Measurements from ENCODE around the gene SALL1. TPM values are rescaled to one million over a fixed set of nuclear protein-coding genes. Genes with fewer than 3 reads are reported as not detected.

Gene SALL1
- polyA plus RNA-seq, 1 experiment, result 5.4 TPM

DNA sequence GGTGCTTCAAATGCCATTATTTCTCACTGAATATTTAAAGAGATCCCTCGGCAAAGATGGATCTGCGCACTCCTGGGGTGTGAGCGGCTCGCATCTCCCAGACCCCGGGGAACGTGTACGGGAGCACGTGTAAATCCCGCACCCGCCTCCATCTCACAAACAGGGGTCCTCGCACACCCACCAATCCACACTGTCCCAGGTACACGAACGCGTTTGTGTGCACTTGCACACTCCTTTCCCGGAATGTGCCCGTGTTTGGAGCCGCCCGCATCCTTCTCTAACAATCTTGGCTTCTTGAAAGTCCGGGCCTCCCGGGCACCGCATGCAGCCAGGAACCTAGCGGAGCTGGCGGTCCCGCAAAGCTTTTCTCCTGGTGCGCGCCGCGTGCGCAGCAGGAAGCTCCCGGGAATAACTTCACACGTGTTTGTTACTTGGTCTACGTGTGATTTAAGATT lies 2.5 kb upstream of the SALL1 start:
- TF ChIP-seq, protein P1, sequence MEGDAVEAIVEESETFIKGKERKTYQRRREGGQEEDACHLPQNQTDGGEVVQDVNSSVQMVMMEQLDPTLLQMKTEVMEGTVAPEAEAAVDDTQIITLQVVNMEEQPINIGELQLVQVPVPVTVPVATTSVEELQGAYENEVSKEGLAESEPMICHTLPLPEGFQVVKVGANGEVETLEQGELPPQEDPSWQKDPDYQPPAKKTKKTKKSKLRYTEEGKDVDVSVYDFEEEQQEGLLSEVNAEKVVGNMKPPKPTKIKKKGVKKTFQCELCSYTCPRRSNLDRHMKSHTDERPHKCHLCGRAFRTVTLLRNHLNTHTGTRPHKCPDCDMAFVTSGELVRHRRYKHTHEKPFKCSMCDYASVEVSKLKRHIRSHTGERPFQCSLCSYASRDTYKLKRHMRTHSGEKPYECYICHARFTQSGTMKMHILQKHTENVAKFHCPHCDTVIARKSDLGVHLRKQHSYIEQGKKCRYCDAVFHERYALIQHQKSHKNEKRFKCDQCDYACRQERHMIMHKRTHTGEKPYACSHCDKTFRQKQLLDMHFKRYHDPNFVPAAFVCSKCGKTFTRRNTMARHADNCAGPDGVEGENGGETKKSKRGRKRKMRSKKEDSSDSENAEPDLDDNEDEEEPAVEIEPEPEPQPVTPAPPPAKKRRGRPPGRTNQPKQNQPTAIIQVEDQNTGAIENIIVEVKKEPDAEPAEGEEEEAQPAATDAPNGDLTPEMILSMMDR (IDR thresholded peaks at IDR 0.05; ENCODE audit: insufficient read depth, low read depth, low read length), result no peak
- POLR2A ChIA-PET, result no interaction called here
- no peak for DNase-seq (ENCODE audit: low read depth)
- Histone ChIP-seq H3K4me3 (ENCODE audit: low read depth, low read length) (peak overlapping the region; percentile 92), H3K27me3 (ENCODE audit: control insufficient read depth, insufficient read depth, low read length) (no peaks in the 10 kb centered on the region), H3K36me3 (ENCODE audit: control insufficient read depth, insufficient read depth, low read length) (no peaks in the 10 kb centered on the region; the same call in 1 of the 2 replicates)
- CTCF ChIA-PET, result interaction anchor here (0.6 kb wide), 1 partner anchor 602 kb away, joined by 3 read pairs; no protein-coding TSS in a partner anchor

DNA sequence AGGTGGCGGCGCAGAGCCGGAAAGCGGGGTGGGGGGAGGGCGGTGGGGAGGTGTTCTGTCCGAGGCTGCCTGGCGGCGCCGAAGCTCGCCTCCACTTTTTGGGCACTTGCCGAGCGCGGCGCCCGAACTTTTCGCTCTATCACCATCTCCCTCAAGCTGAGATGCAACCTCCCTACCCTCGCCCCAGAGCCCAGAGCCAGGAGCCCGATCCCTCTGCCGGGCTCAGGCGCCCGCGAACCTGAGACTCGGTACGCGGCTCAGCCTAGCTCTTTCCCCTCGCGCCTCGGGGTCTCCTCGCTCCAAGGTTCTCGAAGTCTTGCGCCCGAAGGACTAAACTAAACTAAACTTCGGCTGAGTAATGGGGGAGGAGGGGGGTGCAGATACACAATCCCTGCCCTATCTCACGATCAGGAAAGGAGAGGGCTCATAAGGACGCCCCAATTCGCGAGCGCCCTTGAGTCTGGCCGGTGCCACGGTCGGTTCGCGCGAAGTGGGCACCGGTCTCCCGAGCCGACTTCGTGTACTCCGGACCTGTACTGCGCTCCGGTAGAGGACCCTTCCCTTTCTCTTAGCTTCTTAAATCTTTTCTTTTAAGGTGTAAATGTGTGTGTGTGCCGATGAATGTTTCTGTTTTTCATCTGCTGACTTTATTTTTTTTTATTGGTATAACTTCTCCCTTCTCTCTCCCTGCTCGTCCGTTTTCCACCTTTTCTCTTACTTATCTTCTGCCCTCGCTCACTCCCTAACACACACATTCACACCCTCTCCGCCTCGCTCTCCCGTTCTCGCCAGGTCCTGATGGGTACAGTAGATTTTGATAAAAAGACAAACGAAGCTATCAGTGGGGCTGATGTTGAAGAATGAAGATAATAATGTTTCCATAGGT lies 1.9 kb upstream of the SALL1 start:
- CTCF ChIA-PET, result interaction anchor here (0.7 to 1.2 kb wide), 3 partner anchors 9 to 403 kb away, joined by 3 read pairs; no protein-coding TSS in a partner anchor
- no peaks in the 10 kb centered on the region; the same call in 1 of the 2 replicates for H3K36me3 ChIP-seq (ENCODE audit: control insufficient read depth, insufficient read depth, low read length)
- DNase-seq (ENCODE audit: low read depth), result no peak
- no peaks in the 10 kb centered on the region for H3K27me3 ChIP-seq (ENCODE audit: control insufficient read depth, insufficient read depth, low read length)
- POLR2A ChIA-PET, result no interaction called here
- TF ChIP-seq, protein P1 (IDR thresholded peaks at IDR 0.05; ENCODE audit: insufficient read depth, low read depth, low read length), result no peak
- peak overlapping the region; percentile 92 for H3K4me3 ChIP-seq (ENCODE audit: low read depth, low read length)

DNA sequence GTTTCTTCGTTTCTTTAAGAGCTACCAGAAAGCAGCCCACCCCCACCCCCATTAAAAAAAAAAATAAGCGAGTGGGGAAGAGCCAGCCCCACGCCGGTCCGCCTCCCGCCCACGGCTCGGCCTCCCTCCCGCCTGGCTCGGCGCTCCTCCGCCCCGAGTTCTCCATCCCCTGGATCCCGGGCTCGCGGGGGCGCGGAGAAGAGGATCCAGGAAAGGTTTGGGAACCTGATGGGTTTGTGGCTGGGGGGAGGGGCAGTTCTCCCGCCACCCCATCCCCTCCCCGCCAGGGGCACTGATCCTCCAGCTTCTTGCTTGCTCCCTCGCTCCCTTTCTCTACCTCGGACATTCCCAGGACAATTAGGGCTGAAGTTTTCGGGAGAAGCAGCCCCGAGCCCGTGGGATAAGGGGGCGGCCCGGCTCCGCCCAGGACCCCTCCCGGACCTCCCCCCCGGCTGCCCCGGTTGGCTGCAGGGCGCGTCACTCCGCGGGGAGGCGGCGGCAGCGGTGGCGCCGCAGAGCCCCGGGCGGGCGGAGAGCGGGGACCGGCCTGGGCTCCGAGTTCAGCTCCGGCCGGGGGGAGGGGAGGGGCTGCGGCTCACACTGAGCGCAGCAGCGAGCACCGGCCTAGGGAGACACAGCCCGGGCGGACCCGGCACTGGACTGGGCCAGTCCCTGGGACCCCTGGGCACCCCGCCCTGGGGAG lies 1.0 kb upstream of the SALL1 start:
- Histone ChIP-seq H3K27me3 (ENCODE audit: control insufficient read depth, insufficient read depth, low read length) (no peaks in the 10 kb centered on the region), H3K4me3 (ENCODE audit: low read depth, low read length) (peak overlapping the region; percentile 92), H3K36me3 (ENCODE audit: control insufficient read depth, insufficient read depth, low read length) (no peaks in the 10 kb centered on the region; the same call in 1 of the 2 replicates)
- ChIA-PET POLR2A (no interaction called here), CTCF (interaction anchor here (0.7 to 1.2 kb wide), 3 partner anchors 8 to 404 kb away, joined by 3 read pairs; no protein-coding TSS in a partner anchor)
- DNase-seq (ENCODE audit: low read depth), result no peak
- TF ChIP-seq, protein P1 (IDR thresholded peaks at IDR 0.05; ENCODE audit: insufficient read depth, low read depth, low read length), result peak; percentile 27; the same call in 1 of the 2 replicates

DNA sequence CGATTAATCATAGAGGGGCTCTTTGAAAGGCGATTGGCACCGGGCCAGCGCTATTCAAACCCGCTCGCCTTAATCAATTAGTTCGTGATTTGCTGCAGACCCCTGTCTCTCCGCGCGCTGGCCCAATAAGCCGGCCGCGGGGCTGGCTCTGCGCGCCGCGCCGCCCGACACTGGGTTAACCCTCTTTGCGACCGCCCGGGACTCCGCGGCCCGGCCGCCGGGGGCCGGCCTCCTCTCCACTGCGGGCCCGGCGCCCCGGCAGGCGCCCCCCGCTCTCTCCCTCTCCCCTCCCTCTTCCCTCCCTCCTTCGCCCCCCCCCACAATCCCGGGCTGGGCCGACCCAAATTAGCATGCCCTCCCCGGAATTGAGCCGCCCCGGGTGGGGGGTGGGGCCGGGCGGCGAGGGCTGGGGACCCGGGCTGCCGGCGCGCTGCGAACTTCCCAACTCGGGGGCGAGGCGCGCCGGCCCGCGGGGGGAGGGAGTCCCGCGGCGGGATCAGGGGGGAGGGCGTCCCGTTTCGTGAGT lies 428 bp upstream of the SALL1 start:
- ChIA-PET CTCF (no interaction called here), POLR2A (interaction anchor here (0.6 kb wide), 1 partner anchor 943 kb away, joined by 3 read pairs; no protein-coding TSS in a partner anchor)
- no peak for DNase-seq (ENCODE audit: low read depth)
- TF ChIP-seq, protein P1 (IDR thresholded peaks at IDR 0.05; ENCODE audit: insufficient read depth, low read depth, low read length), result no peak
- Histone ChIP-seq H3K4me3 (ENCODE audit: low read depth, low read length) (peak overlapping the region; percentile 92), H3K36me3 (ENCODE audit: control insufficient read depth, insufficient read depth, low read length) (no peaks in the 10 kb centered on the region; the same call in 1 of the 2 replicates), H3K27me3 (ENCODE audit: control insufficient read depth, insufficient read depth, low read length) (no peaks in the 10 kb centered on the region)

All from BJ (cell line).